SK-N-MC (cell line): ENCODE data around the gene SLC2A10.

Experiments
- EZH2 ChIP-seq: fragments of 200-600 bp; sonication (generic); IDR thresholded peaks from one replicate; pipeline ENCODE4 v1.6.1; 2017; ENCODE audit warnings: antibody characterized with exemption
- FOXP2 ChIP-seq: optimal IDR thresholded peaks from 2 replicates; pipeline ENCODE3; 2011; ENCODE audit warnings: mild to moderate bottlenecking, moderate library complexity; ENCODE audit not compliant: insufficient read depth; ENCODE audit errors: extremely low read length, control extremely low read depth
- POLR2AphosphoS5 ChIP-seq: IDR thresholded peaks from 2 replicates; pipeline ENCODE4 v1.6.1; 2012; ENCODE audit warnings: mild to moderate bottlenecking, low read depth, low read length, borderline replicate concordance

DNA sequence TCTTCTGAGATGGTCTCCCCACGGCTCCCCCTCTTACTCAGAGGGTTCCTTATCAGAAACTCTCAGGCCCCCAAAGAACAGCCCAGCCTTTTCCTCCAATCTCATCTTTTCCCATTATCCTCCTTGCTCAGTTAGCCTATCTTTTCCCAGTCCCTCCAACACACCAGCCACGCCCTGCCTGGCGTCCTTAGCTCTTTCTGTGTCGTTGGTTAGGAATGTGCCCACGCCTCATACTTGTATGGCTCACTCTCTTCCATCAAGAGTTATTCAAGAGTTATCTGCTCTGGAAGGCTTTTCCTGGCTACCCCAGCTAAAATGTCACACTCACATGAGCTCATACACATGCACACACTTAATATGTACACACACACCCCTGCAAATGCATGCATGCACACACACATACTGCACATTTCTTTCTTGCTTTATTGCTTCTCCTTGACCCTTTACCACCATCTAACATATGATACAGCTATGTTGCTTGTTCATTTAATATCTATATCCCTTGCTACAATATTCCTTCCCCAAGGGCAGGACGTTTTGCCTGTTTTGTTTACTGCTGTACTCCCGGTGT is 37.6 kb downstream of the SLC2A10 start:
- TF ChIP-seq EZH2: no peak
- TF ChIP-seq POLR2AphosphoS5: no peak
- no peak for TF ChIP-seq FOXP2
